ENCODE measurements around the gene GPX4.

GPX4 gene

GRCh38 chr19:1081301-1082164 is 22.3 kb upstream of the GPX4 start:
- H3K27me3 ChIP-seq: no peaks in the 10 kb centered on the region
- H3K27ac ChIP-seq: peak overlapping the region; percentile 93
- no peak for TF ChIP-seq CTCF (IDR thresholded peaks at IDR 0.05)
- peaks cover 96% of the 10 kb centered on the region for H3K36me3 ChIP-seq
- H3K9me3 ChIP-seq: no peaks in the 10 kb centered on the region
- H3K4me1 ChIP-seq (ENCODE audit: control insufficient read depth in 1 of 2, insufficient read depth in 1 of 2, low read depth in 1 of 2, low read length in 1 of 2): peaks cover 21 to 31% of the 10 kb centered on the region in 2 experiments
- no peak overlapping the region for H3K4me3 ChIP-seq (ENCODE audit: low read depth in 1 of 2, low read length in 1 of 2)

GRCh38 chr19:1082165-1082927 is 21.4 kb upstream of the GPX4 start:
- Histone ChIP-seq H3K4me1 (ENCODE audit: control insufficient read depth in 1 of 2, insufficient read depth in 1 of 2, low read depth in 1 of 2, low read length in 1 of 2) (peaks cover 21 to 31% of the 10 kb centered on the region in 2 experiments), H3K36me3 (peaks cover 100% of the 10 kb centered on the region), H3K9me3 (no peaks in the 10 kb centered on the region), H3K27me3 (no peaks in the 10 kb centered on the region), H3K4me3 (ENCODE audit: low read depth in 1 of 2, low read length in 1 of 2) (no peak overlapping the region), H3K27ac (peak overlapping the region; percentile 93)
- no peak for TF ChIP-seq CTCF (IDR thresholded peaks at IDR 0.05)

GRCh38 chr19:1082928-1083816 is 20.6 kb upstream of the GPX4 start:
- TF ChIP-seq CTCF (IDR thresholded peaks at IDR 0.05): no peak
- Histone ChIP-seq H3K36me3 (peaks cover 97% of the 10 kb centered on the region), H3K4me3 (ENCODE audit: low read depth in 1 of 2, low read length in 1 of 2) (no peak overlapping the region), H3K9me3 (no peaks in the 10 kb centered on the region), H3K27me3 (no peaks in the 10 kb centered on the region), H3K27ac (peak overlapping the region; percentile 93), H3K4me1 (ENCODE audit: control insufficient read depth in 1 of 2, insufficient read depth in 1 of 2, low read depth in 1 of 2, low read length in 1 of 2) (peaks cover 22 to 32% of the 10 kb centered on the region in 2 experiments)

- TF ChIP-seq CTCF (IDR thresholded peaks at IDR 0.05): no peak
- Histone ChIP-seq H3K27ac (peak overlapping the region; percentile 93), H3K4me3 (ENCODE audit: low read depth in 1 of 2, low read length in 1 of 2) (no peak overlapping the region), H3K4me1 (ENCODE audit: control insufficient read depth in 1 of 2, insufficient read depth in 1 of 2, low read depth in 1 of 2, low read length in 1 of 2) (peaks cover 33 to 43% of the 10 kb centered on the region in 2 experiments), H3K27me3 (no peaks in the 10 kb centered on the region), H3K36me3 (peaks cover 97% of the 10 kb centered on the region), H3K9me3 (no peaks in the 10 kb centered on the region)
Measured at GRCh38 chr19:1084024-1084868, 19.5 kb upstream of the GPX4 start.

All from neutrophil (primary cell).